Nephron (organoid): ENCODE measurements around the gene CDH15.

ENCODE experiments used
- H3K27ac Mint-ChIP-seq, 3 experiments: 2 replicates each; pipeline ENCODE4 v1.8.0; 2020; ENCODE audit warnings: mixed read lengths in 3 of 3, mild to moderate bottlenecking in 2 of 3, moderate library complexity in 1 of 3
- H3K27me3 Mint-ChIP-seq: 2 replicates; pipeline ENCODE4 v1.8.0; 2021; ENCODE audit warnings: low read depth, mild to moderate bottlenecking, moderate library complexity, mixed read lengths
- H3K36me3 Mint-ChIP-seq: 2 replicates; pipeline ENCODE4 v1.8.0; 2020; ENCODE audit warnings: low read depth, mixed read lengths
- H3K4me1 Mint-ChIP-seq: 2 replicates; pipeline ENCODE4 v1.8.0; 2020; ENCODE audit warnings: mixed read lengths
- H3K4me3 Mint-ChIP-seq, 3 experiments: 2 replicates each; pipeline ENCODE4 v1.8.0; 2020; ENCODE audit warnings: mild to moderate bottlenecking in 3 of 3, mixed read lengths in 3 of 3, moderate library complexity in 2 of 3
- H3K9me3 Mint-ChIP-seq: 2 replicates; pipeline ENCODE4 v1.8.0; 2020; ENCODE audit warnings: mixed read lengths
- TF ChIP-seq, protein P1 (sequence below), 3 experiments: fragments of 200-600 bp; sonication (generic); IDR thresholded peaks; one replicate each; pipeline ENCODE4 v1.5.0; 2021; ENCODE audit warnings: antibody characterized with exemption in 3 of 3; ENCODE audit not compliant: unreplicated experiment in 3 of 3

Gene CDH15

DNA sequence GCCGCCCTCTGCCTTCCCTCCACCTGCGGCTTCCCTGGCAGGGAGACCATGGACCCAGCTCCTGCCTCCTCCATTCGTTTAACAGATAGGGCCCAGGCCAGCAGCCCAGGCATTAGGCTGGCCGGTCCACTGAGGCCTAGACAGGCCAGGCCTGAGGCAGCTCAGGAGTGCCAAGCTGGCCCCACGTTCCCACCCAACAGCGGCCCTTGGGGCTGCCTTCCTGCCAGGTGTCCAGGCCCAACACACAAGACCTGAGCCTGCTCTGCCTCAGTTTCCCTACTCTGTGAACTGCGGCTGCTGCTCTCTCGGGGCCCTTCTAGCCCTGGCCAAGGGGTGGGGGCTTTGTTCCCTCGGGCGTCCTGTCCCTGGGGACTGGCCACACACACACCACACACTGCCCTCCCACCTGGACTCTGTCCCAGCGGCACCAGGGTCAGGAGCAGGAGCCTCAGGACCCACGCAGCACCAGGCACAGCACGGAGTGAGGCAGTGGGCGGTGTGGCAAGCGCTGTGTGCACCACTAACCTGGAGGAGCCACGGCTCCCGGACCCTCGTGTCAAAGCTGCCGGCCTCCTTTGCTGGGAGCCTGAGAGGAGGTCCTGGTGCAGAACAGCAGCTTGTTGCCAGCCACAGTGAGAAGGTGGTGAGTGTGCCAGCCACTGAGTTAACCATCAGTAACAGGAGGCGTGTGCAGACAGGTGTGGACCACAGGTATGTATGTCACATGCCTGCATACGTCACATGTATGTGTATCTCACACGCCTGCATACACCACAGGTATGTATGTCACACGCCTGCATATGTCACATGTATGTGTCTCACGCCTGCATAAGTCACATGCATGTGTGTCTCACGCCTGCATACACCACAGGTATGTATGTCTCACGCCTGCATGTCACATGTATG, 14.6 kb upstream of the CDH15 start:
- H3K27ac Mint-ChIP-seq = no peak overlapping the region
- TF ChIP-seq, protein P1, sequence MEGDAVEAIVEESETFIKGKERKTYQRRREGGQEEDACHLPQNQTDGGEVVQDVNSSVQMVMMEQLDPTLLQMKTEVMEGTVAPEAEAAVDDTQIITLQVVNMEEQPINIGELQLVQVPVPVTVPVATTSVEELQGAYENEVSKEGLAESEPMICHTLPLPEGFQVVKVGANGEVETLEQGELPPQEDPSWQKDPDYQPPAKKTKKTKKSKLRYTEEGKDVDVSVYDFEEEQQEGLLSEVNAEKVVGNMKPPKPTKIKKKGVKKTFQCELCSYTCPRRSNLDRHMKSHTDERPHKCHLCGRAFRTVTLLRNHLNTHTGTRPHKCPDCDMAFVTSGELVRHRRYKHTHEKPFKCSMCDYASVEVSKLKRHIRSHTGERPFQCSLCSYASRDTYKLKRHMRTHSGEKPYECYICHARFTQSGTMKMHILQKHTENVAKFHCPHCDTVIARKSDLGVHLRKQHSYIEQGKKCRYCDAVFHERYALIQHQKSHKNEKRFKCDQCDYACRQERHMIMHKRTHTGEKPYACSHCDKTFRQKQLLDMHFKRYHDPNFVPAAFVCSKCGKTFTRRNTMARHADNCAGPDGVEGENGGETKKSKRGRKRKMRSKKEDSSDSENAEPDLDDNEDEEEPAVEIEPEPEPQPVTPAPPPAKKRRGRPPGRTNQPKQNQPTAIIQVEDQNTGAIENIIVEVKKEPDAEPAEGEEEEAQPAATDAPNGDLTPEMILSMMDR (IDR thresholded peaks at IDR 0.05; ENCODE audit: unreplicated experiment in 3 of 3) = no peak
- no peak overlapping the region for H3K4me3 Mint-ChIP-seq
- H3K36me3 Mint-ChIP-seq = peaks cover 4% of the 10 kb centered on the region
- no peaks in the 10 kb centered on the region for H3K9me3 Mint-ChIP-seq
- H3K27me3 Mint-ChIP-seq = peaks cover 4% of the 10 kb centered on the region
- peaks cover 8% of the 10 kb centered on the region for H3K4me1 Mint-ChIP-seq

DNA sequence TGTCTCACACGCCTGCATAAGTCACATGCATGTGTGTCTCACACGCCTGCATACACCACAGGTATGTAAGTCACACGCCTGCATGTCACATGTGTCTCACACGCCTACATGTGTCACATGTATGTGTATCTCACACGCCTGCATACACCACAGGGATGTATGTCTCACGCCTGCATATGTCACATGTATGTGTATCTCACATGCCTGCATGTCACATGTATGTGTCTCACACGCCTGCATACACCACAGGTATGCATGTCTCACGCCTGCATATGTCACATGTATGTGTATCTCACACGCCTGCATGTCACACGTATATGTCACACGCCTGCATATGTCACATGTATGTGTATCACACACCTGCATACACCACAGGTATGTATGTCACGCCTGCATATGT, 13.8 kb upstream of the CDH15 start:
- H3K27ac Mint-ChIP-seq = no peak overlapping the region
- peaks cover 8% of the 10 kb centered on the region for H3K4me1 Mint-ChIP-seq
- H3K36me3 Mint-ChIP-seq = peaks cover under 1% of the 10 kb centered on the region
- no peaks in the 10 kb centered on the region for H3K9me3 Mint-ChIP-seq
- H3K27me3 Mint-ChIP-seq = peaks cover 10% of the 10 kb centered on the region
- TF ChIP-seq, protein P1 (IDR thresholded peaks at IDR 0.05; ENCODE audit: unreplicated experiment in 3 of 3) = no peak
- H3K4me3 Mint-ChIP-seq = no peak overlapping the region

DNA sequence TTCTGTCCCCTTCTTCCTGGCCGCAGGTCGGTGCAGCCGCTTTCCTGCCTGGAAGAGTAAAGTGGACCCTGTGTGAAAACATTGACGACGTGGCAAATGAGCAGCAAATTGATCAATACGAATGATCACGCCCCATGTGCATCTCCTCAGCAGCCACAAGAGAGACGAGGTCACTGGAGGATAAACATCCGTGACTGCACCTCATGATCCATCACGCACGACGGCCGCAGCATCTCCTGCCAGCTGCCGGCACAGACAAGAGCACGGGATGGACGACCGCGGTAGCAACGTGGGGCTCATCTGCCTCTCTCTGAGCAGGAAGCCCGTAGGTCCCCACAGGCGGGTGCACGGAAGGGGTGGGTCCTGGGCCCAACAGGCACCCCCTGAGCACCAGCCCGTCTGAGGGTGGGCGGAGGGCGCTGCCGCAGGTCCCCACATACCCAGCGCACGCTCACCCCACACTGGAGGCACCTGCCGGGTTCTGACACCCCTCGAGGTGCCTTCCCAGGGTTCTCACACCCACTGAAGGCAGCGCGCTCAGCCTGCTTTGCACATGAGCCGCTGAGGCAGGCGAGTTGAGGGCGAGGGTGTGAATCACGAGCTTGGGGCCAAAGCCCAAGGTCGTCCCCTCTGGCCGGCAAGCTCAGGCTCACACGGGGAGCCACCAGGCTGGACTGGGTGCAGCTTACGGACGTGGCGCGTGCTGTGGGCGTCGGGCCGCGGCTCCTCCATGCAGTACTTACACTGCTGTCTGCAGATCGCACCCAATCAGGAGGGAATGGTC, 12.3 kb upstream of the CDH15 start:
- peaks cover 10% of the 10 kb centered on the region for H3K27me3 Mint-ChIP-seq
- H3K9me3 Mint-ChIP-seq = no peaks in the 10 kb centered on the region
- H3K27ac Mint-ChIP-seq = no peak overlapping the region
- H3K36me3 Mint-ChIP-seq = no peaks in the 10 kb centered on the region
- TF ChIP-seq, protein P1 (IDR thresholded peaks at IDR 0.05; ENCODE audit: unreplicated experiment in 3 of 3) = no peak
- H3K4me1 Mint-ChIP-seq = peaks cover 10% of the 10 kb centered on the region
- H3K4me3 Mint-ChIP-seq = no peak overlapping the region

DNA sequence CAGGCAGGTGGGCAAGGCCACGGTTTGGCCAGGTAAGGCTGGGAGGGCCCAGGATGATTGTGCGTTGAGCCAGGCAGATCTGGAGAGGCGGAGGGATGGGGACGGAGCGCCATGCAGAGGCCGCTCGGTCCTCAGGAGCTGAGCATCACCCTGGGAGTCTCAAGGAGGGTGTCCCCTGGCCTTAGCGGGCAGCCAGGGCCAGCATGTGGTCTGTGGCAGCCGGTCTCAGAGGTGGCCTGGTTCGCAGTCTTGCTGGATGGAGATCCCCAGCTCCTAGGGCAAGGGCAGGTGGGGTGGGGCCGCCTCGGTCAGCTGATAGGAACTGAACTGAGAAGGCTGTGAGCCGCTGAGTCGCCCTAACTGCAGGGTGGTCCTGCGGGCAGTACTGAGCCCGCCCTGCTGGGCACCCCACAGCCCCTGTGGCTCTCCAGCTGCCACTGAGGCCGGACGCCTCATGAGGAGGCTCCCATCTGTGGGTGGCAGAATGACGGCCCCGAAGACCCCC, 11.6 kb upstream of the CDH15 start:
- Mint-ChIP-seq H3K27ac (no peak overlapping the region), H3K4me1 (peaks cover 14% of the 10 kb centered on the region), H3K4me3 (no peak overlapping the region), H3K9me3 (no peaks in the 10 kb centered on the region), H3K36me3 (no peaks in the 10 kb centered on the region), H3K27me3 (peaks cover 10% of the 10 kb centered on the region)
- TF ChIP-seq, protein P1 (IDR thresholded peaks at IDR 0.05; ENCODE audit: unreplicated experiment in 3 of 3) = no peak

DNA sequence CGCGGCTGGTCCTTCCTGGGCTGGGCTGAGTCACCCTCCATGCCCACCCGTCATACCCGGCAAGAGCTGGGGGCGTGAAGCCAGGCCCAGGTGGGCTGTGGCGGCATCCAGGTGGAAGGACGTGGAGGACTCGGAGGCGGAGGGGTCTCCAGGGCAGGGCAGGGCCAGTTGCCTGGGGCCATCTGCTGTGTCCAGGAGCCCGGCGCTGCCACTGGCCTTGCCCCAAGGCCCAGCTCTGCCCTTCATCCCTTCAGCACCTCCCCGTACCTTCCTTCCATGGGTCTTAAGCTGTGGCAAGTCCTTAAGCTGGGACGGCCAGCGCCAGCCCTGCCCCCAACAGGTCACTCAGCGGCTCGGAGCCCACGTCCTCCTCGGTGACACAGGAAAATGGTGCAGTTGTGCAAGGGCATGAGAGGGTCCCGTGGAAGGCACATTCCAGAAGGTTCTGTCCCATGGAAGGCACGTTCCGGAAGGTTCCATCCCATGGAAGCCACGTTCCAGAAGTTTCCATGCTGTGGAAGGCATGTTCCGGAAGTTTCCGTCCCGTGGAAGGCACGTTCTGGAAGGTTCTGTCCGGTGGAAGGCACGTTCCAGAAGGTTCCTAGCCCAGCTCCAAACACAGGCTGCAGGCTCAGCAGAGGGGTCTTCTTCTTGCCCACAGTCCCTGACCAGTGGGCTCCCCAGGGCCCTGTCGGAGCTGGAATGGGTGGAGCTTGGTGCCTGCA, 10.4 kb upstream of the CDH15 start:
- H3K27ac Mint-ChIP-seq = no peak overlapping the region
- no peaks in the 10 kb centered on the region for H3K9me3 Mint-ChIP-seq
- no peak overlapping the region for H3K4me3 Mint-ChIP-seq
- H3K4me1 Mint-ChIP-seq = peaks cover 6% of the 10 kb centered on the region
- TF ChIP-seq, protein P1 (IDR thresholded peaks at IDR 0.05; ENCODE audit: unreplicated experiment in 3 of 3) = no peak
- no peaks in the 10 kb centered on the region for H3K36me3 Mint-ChIP-seq
- H3K27me3 Mint-ChIP-seq = peaks cover 10% of the 10 kb centered on the region
